ENCODE data around the gene ATP5F1D.

DNA sequence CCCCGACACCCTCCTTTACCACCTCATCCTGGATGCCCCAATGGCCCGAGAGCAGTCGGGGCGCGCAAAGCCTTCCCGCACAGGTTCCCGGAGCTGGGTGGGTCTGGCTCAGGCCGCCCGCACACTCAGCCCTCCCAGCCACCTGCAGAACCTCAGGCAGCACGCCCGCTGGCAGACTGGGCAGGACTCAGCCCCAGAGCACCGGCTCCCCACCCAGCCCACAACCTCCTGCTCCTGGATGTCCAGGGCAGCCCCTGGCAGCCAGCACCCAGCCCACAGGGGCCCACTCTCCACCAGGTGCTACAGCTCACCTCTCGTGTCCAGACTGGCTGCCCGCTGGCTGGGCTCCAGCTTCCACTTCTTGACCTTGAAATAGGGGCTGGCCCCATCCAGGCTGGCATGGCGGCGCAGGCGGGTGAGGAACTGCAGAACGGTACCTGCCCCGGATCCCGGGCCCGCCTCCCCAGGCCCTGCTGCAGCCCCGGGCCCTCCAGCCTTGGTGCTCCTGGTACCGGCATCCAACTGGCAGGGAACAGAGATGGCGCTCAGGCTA is 8.4 kb upstream of the ATP5F1D start:
- no peak for TF ChIP-seq POLR2A (IDR thresholded peaks at IDR 0.05; ENCODE audit: low read depth, low read length)
- no peak for TF ChIP-seq TAF1 (IDR thresholded peaks at IDR 0.05; ENCODE audit: low read depth, low read length)
- TF ChIP-seq POLR2AphosphoS5 (IDR thresholded peaks at IDR 0.05; ENCODE audit: low read depth, low read length): no peak
- TF ChIP-seq SPI1 (IDR thresholded peaks at IDR 0.05; ENCODE audit: low read depth, low read length): no peak
- no peak for TF ChIP-seq PAX5 (IDR thresholded peaks at IDR 0.05; ENCODE audit: insufficient read depth, low read length, severe bottlenecking)
- no peak for TF ChIP-seq POU2F2 (IDR thresholded peaks at IDR 0.05; ENCODE audit: low read depth, low read length)
